ENCODE data around the gene TFPT.
A peak's percentile ranks its signal among the peaks of the same experiment; 100 is the strongest.
"Not testable (repeated sequence)": the region's sequence is repeated elsewhere in the genome, so short reads cannot be mapped to it uniquely, and the experiment has no call there.

The TFPT gene

GRCh38 chr19:54114340-54115108, 933 bp downstream of the TFPT start:
- DNase-seq: peak; percentile 34

GRCh38 chr19:54109651-54110050, 5.8 kb downstream of the TFPT start:
- DNase-seq: no peak

- no peak for DNase-seq
Observed at GRCh38 chr19:54108496-54108895, 7.0 kb downstream of the TFPT start.

- DNase-seq: no peak
Observed at GRCh38 chr19:54107876-54108490, 7.5 kb downstream of the TFPT start.

GRCh38 chr19:54106716-54107115, 8.7 kb downstream of the TFPT start:
- DNase-seq: no peak

- DNase-seq: no peak
Observed at GRCh38 chr19:54105796-54106195, 9.7 kb downstream of the TFPT start.

- DNase-seq: no peak
Observed at GRCh38 chr19:54104998-54105715, 10.3 kb downstream of the TFPT start.

GRCh38 chr19:54102421-54103169, 12.9 kb downstream of the TFPT start, which contains the start of gene NDUFA3:
Gene NDUFA3 (plus strand): TSS chr19:54102855. CDS start chr19:54102879, 24 bp downstream.
- DNase-seq: peak; percentile 96

GRCh38 chr19:54100561-54100960, 14.9 kb downstream of the TFPT start, which contains the start of gene OSCAR:
Gene OSCAR (minus strand): TSS chr19:54100803. CDS start chr19:54100792, 11 bp downstream.
- no peak for DNase-seq

- DNase-seq: not testable (repeated sequence)
Observed at GRCh38 chr19:54099903-54100255, 15.6 kb downstream of the TFPT start.

GRCh38 chr19:54099190-54099902, 16.1 kb downstream of the TFPT start:
- DNase-seq: no peak

- DNase-seq: no peak
Observed at GRCh38 chr19:54096617-54097106, 18.8 kb downstream of the TFPT start.

- peak; percentile 45 for DNase-seq
Observed at GRCh38 chr19:54095859-54096616, 19.4 kb downstream of the TFPT start.

- DNase-seq: no peak
Observed at GRCh38 chr19:54095136-54095858, 20.2 kb downstream of the TFPT start.

- DNase-seq: no peak
Observed at GRCh38 chr19:54094426-54095000, 20.9 kb downstream of the TFPT start.

GRCh38 chr19:54084410-54084809, 31.0 kb downstream of the TFPT start:
- DNase-seq: no peak

GRCh38 chr19:54081032-54081431, 34.4 kb downstream of the TFPT start, which contains the start of gene TARM1:
Gene TARM1 (minus strand): TSS chr19:54081365. CDS start chr19:54081340, 25 bp downstream.
- DNase-seq: no peak

- no peak for DNase-seq
Observed at GRCh38 chr19:54077334-54077733, 38.1 kb downstream of the TFPT start.

- DNase-seq: no peak
Observed at GRCh38 chr19:54074851-54075250, 40.6 kb downstream of the TFPT start.

GRCh38 chr19:54073829-54074228, 41.6 kb downstream of the TFPT start:
- no peak for DNase-seq
